Ascending aorta (tissue), 2 donors: ENCODE measurements around the gene GALNT16. TPM values are rescaled to one million over a fixed set of nuclear protein-coding genes. Genes with fewer than 3 reads are reported as not detected.
A peak's percentile ranks its signal among the peaks of the same experiment; 100 is the strongest.
"Not testable (repeated sequence)": the region's sequence is repeated elsewhere in the genome, so short reads cannot be mapped to it uniquely, and the experiment has no call there.

ENCODE experiments used
- DNase-seq, 2 donors: peaks; one replicate each; pipeline ENCODE4 v3.0.0-alpha.2; 2019; ENCODE audit warnings: low spot score in 2 of 2
- H3K27ac ChIP-seq, 2 donors: fragments of 200-600 bp; sonication (generic); one replicate each; pipeline ENCODE4 v1.5.1; 2016 to 2017; ENCODE audit warnings: mild to moderate bottlenecking in 1 of 2
- H3K27me3 ChIP-seq: fragments of 200-600 bp; sonication (generic); one replicate; pipeline ENCODE4 v1.5.1; 2017
- H3K36me3 ChIP-seq, 2 donors: fragments of 200-600 bp; sonication (generic); one replicate each; pipeline ENCODE4 v1.5.1; 2016
- H3K4me1 ChIP-seq, 2 donors: fragments of 200-600 bp; sonication (generic); one replicate each; pipeline ENCODE4 v1.5.1; 2016 to 2017; ENCODE audit warnings: mild to moderate bottlenecking in 1 of 2
- H3K4me3 ChIP-seq, 2 donors: fragments of 200-600 bp; sonication (generic); one replicate each; pipeline ENCODE4 v1.5.1; 2016 to 2017; ENCODE audit warnings: mild to moderate bottlenecking in 1 of 2
- H3K9me3 ChIP-seq, 2 donors: fragments of 200-600 bp; sonication (generic); one replicate each; pipeline ENCODE4 v1.5.1; 2016
- intact Hi-C: fragments of 100-400 bp; cut with DNase I; formaldehyde crosslinking; loops from one replicate; pipeline ENCODE4 v1.15.1; 2023
- total RNA-seq: library from RNA; depleted of rRNA; stranded (reverse); fragments of >200 nt; gene quantifications from one replicate; pipeline ENCODE4 v1.1.0, GENCODE V29; 2016
- TF ChIP-seq, protein P1 (sequence below), 3 experiments: fragments of 200-600 bp in 2 of 3; fragments of 450-650 bp in 1 of 3; sonication (generic) in 2 of 3; IDR thresholded peaks; one replicate each; pipeline ENCODE4 v1.5.1; 2016 to 2019; ENCODE audit warnings: antibody characterized with exemption in 3 of 3, mild to moderate bottlenecking in 1 of 3, moderate library complexity in 1 of 3

GALNT16 gene
- total RNA-seq, result 38.0 TPM

- peak in 1 of 2 donors; percentile 69 for DNase-seq
- Histone ChIP-seq H3K27me3 (no peaks in the 10 kb centered on the region), H3K36me3 (no peaks in the 10 kb centered on the region), H3K4me3 (peak within 1 kb of the TSS; percentile 76 to 78), H3K4me1 (peaks cover 4 to 37% of the 10 kb centered on the region in 2 donors), H3K9me3 (no peaks in the 10 kb centered on the region), H3K27ac (peak within 1 kb of the TSS; percentile 0 to 74)
- intact Hi-C loops, result loop anchor here (1.0 to 2.0 kb wide), 2 partner anchors 17 to 58 kb away; no protein-coding TSS in a partner anchor
- TF ChIP-seq, protein P1, sequence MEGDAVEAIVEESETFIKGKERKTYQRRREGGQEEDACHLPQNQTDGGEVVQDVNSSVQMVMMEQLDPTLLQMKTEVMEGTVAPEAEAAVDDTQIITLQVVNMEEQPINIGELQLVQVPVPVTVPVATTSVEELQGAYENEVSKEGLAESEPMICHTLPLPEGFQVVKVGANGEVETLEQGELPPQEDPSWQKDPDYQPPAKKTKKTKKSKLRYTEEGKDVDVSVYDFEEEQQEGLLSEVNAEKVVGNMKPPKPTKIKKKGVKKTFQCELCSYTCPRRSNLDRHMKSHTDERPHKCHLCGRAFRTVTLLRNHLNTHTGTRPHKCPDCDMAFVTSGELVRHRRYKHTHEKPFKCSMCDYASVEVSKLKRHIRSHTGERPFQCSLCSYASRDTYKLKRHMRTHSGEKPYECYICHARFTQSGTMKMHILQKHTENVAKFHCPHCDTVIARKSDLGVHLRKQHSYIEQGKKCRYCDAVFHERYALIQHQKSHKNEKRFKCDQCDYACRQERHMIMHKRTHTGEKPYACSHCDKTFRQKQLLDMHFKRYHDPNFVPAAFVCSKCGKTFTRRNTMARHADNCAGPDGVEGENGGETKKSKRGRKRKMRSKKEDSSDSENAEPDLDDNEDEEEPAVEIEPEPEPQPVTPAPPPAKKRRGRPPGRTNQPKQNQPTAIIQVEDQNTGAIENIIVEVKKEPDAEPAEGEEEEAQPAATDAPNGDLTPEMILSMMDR (IDR thresholded peaks at IDR 0.05), result peak; percentile 19 to 50 (median 34)
Measured at GRCh38 chr14:69259527-69260189, at the start of gene GALNT16. Gene GALNT16, plus strand, starts transcription at chr14:69260158. Its CDS starts 133 bp downstream, at chr14:69260291.

- Histone ChIP-seq H3K36me3 (peaks cover 9 to 25% of the 10 kb centered on the region in 2 donors), H3K9me3 (no peaks in the 10 kb centered on the region), H3K27ac (no peak overlapping the region), H3K4me1 (no peaks in the 10 kb centered on the region), H3K4me3 (no peak overlapping the region), H3K27me3 (no peaks in the 10 kb centered on the region)
- DNase-seq, result no peak
- TF ChIP-seq, protein P1 (IDR thresholded peaks at IDR 0.05), result no peak
- intact Hi-C loops, result no loop called here
Measured at GRCh38 chr14:69214393-69214792, 45.6 kb upstream of the GALNT16 start.

DNA sequence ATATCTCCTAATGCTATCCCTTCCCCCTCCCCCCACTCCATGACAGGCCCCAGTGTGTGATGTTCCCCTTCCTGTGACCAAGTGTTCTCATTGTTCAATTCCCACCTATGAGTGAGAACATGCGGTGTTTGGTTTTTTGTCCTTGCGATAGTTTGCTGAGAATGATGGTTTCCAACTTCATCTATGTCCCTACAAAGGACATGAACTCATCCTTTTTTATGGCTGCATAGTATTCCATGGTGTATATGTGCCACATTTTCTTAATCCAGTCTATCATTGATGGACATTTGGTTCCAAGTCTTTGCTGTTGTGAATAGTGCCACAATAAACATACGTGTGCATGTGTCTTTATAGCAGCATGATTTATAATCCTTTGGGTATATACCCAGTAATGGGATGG, 42.3 kb upstream of the GALNT16 start:
- H3K4me1 ChIP-seq, DNase-seq, H3K9me3 ChIP-seq, intact Hi-C loops, H3K27ac ChIP-seq, H3K4me3 ChIP-seq, H3K27me3 ChIP-seq: not testable (repeated sequence)
- peaks cover 0 to 16% of the 10 kb centered on the region in 2 donors for H3K36me3 ChIP-seq

GRCh38 chr14:69224946-69225345, 35.0 kb upstream of the GALNT16 start:
- intact Hi-C loops, result no loop called here
- no peak overlapping the region for H3K27ac ChIP-seq
- DNase-seq, result no peak
- TF ChIP-seq, protein P1 (IDR thresholded peaks at IDR 0.05), result no peak
- H3K4me1 ChIP-seq, result no peaks in the 10 kb centered on the region
- H3K27me3 ChIP-seq, result no peaks in the 10 kb centered on the region
- H3K36me3 ChIP-seq, result peaks cover 7 to 27% of the 10 kb centered on the region in 2 donors
- no peaks in the 10 kb centered on the region for H3K9me3 ChIP-seq
- no peak overlapping the region for H3K4me3 ChIP-seq

DNA sequence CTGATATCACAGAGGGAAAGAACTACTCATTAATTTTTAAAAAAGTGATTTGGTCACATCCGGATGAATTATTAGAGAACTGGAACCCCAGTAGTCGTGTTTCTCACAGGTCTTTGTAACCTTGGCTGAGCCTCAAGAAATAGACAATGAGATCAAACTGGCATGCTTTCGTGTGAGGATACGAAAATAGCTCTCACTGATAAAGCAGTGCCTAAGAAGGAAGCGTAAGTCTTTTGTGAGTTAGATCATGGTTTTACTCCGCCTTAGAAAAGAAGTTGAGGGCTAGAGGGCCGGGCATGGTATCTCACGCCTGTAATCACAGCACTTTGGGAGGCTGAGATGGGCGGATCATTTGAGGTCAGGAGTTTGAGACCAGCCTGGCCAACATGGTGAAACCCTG, 33.8 kb upstream of the GALNT16 start:
- intact Hi-C loops, result no loop called here
- Histone ChIP-seq H3K4me1 (no peaks in the 10 kb centered on the region), H3K36me3 (peaks cover 14 to 34% of the 10 kb centered on the region in 2 donors), H3K27ac (no peak overlapping the region), H3K9me3 (no peaks in the 10 kb centered on the region), H3K27me3 (no peaks in the 10 kb centered on the region), H3K4me3 (no peak overlapping the region)
- DNase-seq, result no peak
- TF ChIP-seq, protein P1 (IDR thresholded peaks at IDR 0.05), result no peak

DNA sequence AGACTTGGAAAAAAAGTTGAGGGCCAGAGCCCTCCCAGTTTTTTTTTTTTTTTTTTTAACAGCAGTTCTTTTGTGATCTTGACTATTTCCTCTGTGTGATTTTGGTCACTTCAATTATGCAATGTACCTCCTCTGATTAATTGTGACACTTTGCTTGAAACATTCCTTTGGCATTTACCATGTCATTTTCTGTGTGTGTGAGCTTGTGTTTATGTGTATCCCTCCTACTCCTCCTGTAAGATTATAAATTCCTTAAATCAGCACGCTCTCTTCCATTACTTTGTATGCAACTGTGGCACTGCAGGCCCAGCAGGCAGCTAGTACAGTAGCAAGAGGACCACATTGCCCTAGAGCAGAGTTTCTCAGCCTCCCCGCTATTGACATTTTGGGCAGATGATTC, 33.2 kb upstream of the GALNT16 start:
- peaks cover 18 to 39% of the 10 kb centered on the region in 2 donors for H3K36me3 ChIP-seq
- H3K27me3 ChIP-seq, result no peaks in the 10 kb centered on the region
- no peaks in the 10 kb centered on the region for H3K4me1 ChIP-seq
- no peak overlapping the region for H3K27ac ChIP-seq
- DNase-seq, result no peak
- H3K4me3 ChIP-seq, result no peak overlapping the region
- TF ChIP-seq, protein P1 (IDR thresholded peaks at IDR 0.05), result no peak
- no peaks in the 10 kb centered on the region for H3K9me3 ChIP-seq
- intact Hi-C loops, result no loop called here
